NCI-H2171 (cell line): ENCODE results near the gene B4GALNT4.
"Not testable (repeated sequence)": the region's sequence is repeated elsewhere in the genome, so short reads cannot be mapped to it uniquely, and the experiment has no call there.

Source experiments
- DNase-seq: peaks from one replicate; lab custom pipeline; 2025; lab: John Stamatoyannopoulos, UW

B4GALNT4 gene

DNA sequence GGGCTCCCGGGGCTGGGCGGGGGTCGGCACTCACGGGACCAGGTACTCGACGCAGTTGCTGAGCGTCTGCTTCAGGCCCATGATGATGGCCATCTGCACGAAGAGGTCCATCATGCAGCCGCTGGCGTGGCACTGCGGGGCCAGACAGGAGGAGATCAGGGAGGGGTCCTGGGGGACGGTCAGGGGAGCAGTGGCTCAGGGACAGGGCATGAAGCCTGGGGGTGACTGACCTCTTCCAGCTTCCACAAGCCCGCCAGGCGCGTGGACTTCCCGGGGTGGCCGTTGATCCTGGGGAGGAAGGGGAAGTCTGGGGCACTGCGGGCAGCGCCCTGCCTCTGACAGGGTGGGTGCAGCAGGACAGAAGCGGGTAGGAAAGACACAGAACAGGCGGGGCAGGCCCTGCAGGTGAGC, 51.6 kb downstream of the B4GALNT4 start:
- DNase-seq, result no peak

- DNase-seq, result no peak
Measured at GRCh38 chr11:422249-422656, 53.0 kb downstream of the B4GALNT4 start.

- no peak for DNase-seq
Measured at GRCh38 chr11:424232-424631, 54.9 kb downstream of the B4GALNT4 start.

DNA sequence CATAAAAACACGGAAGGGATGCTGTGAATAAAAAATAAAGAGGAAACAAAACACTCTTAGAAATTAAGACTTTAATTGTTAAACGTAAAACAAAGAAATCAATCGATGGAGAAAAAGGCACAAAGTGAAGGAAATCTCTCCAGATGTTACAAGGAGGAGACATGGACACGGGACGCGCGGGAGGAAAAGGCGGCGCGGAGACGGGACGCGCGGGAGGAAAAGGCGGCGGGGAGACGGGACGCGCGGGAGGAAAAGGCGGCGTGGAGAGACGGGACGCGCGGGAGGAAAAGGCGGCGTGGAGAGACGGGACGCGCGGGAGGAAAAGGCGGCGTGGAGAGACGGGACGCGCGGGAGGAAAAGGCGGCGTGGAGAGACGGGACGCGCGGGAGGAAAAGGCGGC, 55.5 kb downstream of the B4GALNT4 start:
- not testable (repeated sequence) for DNase-seq

DNA sequence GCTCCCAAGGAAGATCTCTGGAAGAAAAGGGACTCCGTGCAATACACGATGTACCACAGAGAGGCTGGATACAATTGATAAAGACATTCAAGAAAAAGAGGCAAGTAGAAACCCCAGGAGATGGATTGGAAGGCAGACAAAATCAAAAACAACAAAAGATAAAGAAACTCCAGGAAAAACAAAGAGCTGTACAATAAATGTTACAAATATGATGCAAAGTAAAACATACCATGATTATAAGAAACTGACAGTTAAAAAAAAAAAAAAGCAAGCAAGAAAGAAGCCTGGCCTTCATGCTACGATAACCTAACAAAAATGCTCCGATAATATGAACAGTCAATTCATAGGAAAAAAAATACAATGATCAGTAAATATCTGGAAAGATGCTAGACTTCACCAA, 56.0 kb downstream of the B4GALNT4 start:
- no peak for DNase-seq

DNA sequence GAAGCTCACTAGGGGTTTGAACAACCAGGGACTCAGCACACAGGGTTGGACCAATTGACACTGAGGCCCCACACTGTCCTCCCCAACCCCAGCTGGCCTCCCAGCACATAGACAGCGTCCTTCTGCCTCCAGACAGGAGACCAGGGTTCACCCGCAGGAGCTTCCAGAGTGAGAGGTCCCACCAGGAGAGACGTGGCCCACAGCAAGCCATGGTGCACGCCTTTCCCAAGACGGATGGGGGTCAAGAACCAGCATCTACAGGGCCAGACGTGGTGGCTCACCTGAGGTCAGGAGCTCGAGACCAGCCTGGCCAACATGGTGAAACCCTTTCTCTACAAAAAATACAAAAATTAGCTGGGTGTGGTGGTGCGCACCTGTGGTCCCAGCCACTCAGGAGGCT, 57.6 kb downstream of the B4GALNT4 start:
- no peak for DNase-seq

DNA sequence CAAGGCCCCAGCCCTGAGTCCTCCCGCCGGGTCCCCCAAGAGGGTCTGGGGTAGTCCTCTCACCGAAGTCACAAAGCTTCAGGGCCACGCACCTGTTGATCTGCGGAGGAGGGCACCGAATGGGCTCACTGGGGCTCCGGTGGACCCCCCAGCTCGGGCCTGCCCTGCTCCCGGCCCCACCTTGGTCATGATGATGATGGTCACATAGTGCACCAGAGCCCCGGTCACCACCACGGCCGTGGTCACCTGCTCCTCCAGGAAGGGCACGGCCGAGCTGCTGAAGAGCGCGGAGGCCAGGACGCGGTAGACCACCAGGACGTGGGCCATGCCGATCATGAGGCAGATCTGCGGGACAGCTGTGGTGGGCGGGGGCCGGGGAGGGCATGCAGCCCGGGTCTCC, 59.0 kb downstream of the B4GALNT4 start:
- DNase-seq, result no peak

DNA sequence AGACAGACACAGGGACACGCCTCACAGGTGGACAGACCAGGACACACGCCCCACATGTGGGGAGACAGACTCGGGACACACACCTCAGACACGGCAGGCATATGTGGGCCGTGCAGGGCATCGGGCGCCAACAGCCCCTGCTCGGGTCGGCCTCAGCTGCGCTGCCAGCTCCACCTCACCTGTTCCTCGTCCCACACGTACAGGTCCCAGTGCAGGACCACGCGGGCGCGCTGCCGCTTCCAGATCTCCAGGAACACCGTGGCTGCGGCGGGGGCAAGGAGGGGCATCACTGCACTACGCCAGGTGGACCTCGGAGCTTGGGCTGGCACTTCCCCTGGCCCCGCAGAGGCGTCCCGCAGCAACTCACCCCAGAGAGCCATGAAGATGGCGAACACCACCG, 60.1 kb downstream of the B4GALNT4 start:
- no peak for DNase-seq

DNA sequence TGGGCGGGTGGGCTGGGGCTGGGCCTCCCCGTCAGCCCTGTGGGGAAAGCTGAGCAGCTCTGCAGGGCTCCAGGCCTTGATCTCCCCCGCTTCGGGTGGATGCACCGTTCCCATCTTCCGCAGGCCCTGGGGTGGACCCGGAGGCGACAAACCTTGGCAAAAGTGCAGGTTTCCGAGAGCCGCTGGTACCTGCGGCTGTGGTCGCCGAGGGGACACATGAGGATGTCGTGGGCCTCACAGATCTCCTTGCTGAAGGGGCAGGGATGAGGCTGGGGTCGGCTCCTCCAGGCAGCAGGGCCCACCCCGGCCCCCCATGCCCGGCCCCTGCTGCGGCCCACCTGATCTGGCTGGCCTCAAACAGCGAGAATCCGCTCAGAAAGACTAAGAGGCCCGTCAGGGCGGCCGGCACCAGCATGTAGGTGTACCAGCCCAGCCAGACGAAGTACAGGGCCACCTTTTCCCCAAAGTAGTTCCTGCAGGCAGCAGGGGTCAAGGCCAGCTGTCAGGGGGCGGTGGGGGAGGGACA, 60.7 kb downstream of the B4GALNT4 start:
- no peak for DNase-seq
